GM21737 (cell line): Measurements from ENCODE around the gene SENP7.

Experiments
- ATAC-seq: cut with Tn5 transposase; IDR thresholded peaks from one replicate; pipeline ENCODE4 v1.9.1; 2021; ENCODE audit warnings: mild to moderate bottlenecking, moderate library complexity; ENCODE audit not compliant: unreplicated experiment

SENP7 gene

GRCh38 chr3:101278727-101279126 lies 234.3 kb downstream of the SENP7 start:
- ATAC-seq = no peak
